ENCODE data around the gene KLC1. TPM values are rescaled to one million over a fixed set of nuclear protein-coding genes. Genes with fewer than 3 reads are reported as not detected.
A peak's percentile ranks its signal among the peaks of the same experiment; 100 is the strongest.

KLC1 gene
- total RNA-seq, 3 donors from 2014 or later = 99.3 to 188 (median 104) TPM

- Histone ChIP-seq H3K4me1 (ENCODE audit: low read depth) (peaks cover 15% of the 10 kb centered on the region), H3K9me3 (no peaks in the 10 kb centered on the region), H3K4me3 (no peak overlapping the region), H3K36me3 (ENCODE audit: low read depth) (peaks cover 3% of the 10 kb centered on the region)
- intact Hi-C loops (cut with DNase I, micrococcal nuclease) = no loop called here
- TF ChIP-seq CTCF (IDR thresholded peaks at IDR 0.05) = no peak
- ATAC-seq (no peak), DNase-seq (no peak)
Measured at GRCh38 chr14:103725739-103726395, 96.9 kb downstream of the KLC1 start.

GRCh38 chr14:103726474-103726873, 97.5 kb downstream of the KLC1 start:
- no peak for DNase-seq
- no peak for TF ChIP-seq CTCF (IDR thresholded peaks at IDR 0.05)
- no peak for ATAC-seq
- Histone ChIP-seq H3K4me1 (ENCODE audit: low read depth) (peaks cover 15% of the 10 kb centered on the region), H3K4me3 (no peak overlapping the region), H3K36me3 (ENCODE audit: low read depth) (peaks cover 3% of the 10 kb centered on the region), H3K9me3 (no peaks in the 10 kb centered on the region)
- intact Hi-C loops (cut with DNase I, micrococcal nuclease) = no loop called here

DNA sequence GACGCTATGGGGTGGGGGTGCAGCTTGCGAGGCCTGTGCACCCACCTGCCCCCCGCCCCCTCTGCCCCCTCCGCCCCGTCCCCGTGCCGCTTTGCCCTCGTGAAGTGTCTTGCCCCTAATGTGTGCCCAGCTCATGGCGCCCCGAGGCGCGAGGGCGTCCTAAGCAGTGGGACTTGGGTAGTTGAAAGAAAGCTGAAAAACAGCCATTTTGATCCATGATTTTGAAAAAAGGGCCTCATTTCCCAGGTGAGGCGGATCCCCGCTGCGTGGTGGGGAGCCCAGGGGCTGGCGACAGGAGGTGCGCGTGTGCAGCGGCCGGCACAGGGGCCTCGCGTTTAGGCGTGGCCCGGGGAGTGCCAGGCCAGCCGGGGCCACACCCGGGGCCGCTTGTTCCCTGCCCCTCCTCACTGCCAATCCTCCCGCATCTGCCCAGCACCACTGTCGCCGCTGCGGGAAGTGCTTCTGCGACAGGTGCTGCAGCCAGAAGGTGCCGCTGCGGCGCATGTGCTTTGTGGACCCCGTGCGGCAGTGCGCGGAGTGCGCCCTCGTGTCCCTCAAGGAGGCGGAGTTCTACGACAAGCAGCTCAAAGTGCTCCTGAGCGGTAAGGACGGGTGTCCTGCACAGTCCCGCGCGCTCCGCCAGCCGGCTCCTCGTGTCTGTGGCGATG, 98.4 kb downstream of the KLC1 start:
- intact Hi-C loops (cut with DNase I, micrococcal nuclease) = no loop called here
- peaks cover 15% of the 10 kb centered on the region for H3K4me1 ChIP-seq (ENCODE audit: low read depth)
- no peak for TF ChIP-seq CTCF (IDR thresholded peaks at IDR 0.05)
- no peak overlapping the region for H3K4me3 ChIP-seq
- ATAC-seq (peak; percentile 83), DNase-seq (peak; percentile 66 to 78 (median 71))
- H3K9me3 ChIP-seq = no peaks in the 10 kb centered on the region
- peaks cover 3% of the 10 kb centered on the region for H3K36me3 ChIP-seq (ENCODE audit: low read depth)

GRCh38 chr14:103728141-103728540, 99.1 kb downstream of the KLC1 start:
- intact Hi-C loops (cut with DNase I, micrococcal nuclease) = no loop called here
- TF ChIP-seq CTCF (IDR thresholded peaks at IDR 0.05) = no peak
- H3K4me3 ChIP-seq = no peak overlapping the region
- DNase-seq = peak in 2 of 3 donors; percentile 26 to 44
- H3K4me1 ChIP-seq (ENCODE audit: low read depth) = peaks cover 11% of the 10 kb centered on the region
- no peaks in the 10 kb centered on the region for H3K9me3 ChIP-seq
- peaks cover 3% of the 10 kb centered on the region for H3K36me3 ChIP-seq (ENCODE audit: low read depth)
- no peak for ATAC-seq

DNA sequence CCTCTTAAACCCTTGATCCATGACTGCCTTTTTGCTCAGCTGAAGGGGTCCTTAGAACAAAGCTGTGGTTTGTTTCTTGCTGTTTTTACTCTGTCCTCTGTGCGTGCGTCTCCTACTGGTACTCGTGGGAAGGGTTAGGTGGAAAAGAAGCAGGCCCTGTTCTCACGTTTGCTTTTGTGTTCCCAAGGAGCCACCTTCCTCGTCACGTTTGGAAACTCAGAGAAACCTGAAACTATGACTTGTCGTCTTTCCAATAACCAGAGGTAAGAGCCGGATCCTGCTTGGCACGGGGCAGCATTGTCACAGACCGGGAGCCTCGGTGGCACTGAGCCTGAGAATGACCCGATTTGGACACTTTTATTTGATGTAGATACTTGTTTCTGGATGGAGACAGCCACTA, 99.7 kb downstream of the KLC1 start:
- DNase-seq (peak in 2 of 3 donors; percentile 4 to 10), ATAC-seq (no peak)
- H3K36me3 ChIP-seq (ENCODE audit: low read depth) = peaks cover 3% of the 10 kb centered on the region
- TF ChIP-seq CTCF (IDR thresholded peaks at IDR 0.05) = no peak
- no peaks in the 10 kb centered on the region for H3K9me3 ChIP-seq
- H3K4me1 ChIP-seq (ENCODE audit: low read depth) = peaks cover 5% of the 10 kb centered on the region
- intact Hi-C loops (cut with DNase I, micrococcal nuclease) = no loop called here
- no peak overlapping the region for H3K4me3 ChIP-seq

Measured in mucosa of descending colon (tissue), 3 donors.